EL (cell line): ENCODE measurements around the gene EBNA1BP2.
"Not testable (repeated sequence)": the region's sequence is repeated elsewhere in the genome, so short reads cannot be mapped to it uniquely, and the experiment has no call there.

ENCODE experiments used
- DNase-seq: peaks from one replicate; pipeline ENCODE4 v3.0.0-alpha.2; 2016

The EBNA1BP2 gene

GRCh38 chr1:43171876-43172526, at the start of gene EBNA1BP2, which contains the start of gene CFAP57:
Gene EBNA1BP2, minus strand, starts transcription at chr1:43172290. Its CDS starts 172 bp downstream, at chr1:43172118.
Gene CFAP57, plus strand, starts transcription at chr1:43172330. Its CDS starts 424 bp downstream, at chr1:43172754.
- DNase-seq: peak; percentile 94

DNA sequence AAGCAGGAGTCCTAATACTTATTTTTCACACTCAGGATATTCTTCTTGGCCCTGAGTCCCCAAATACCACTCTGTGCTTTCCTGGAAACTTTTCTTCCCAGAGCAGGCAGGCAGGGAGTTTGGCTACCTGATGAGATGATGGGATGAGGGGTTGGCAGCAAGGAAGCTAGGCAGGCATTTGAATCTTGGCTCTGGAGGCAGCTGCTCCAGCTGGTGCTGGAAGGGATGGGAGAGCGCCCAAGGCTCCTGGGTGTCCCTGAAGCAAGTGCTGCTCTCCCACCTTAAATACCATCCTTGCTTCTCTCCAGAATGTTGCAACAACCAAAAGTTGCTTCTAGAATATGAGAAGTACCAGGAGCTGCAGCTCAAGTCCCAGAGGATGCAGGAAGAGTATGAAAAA, 49.7 kb upstream of the EBNA1BP2 start:
- no peak for DNase-seq

GRCh38 chr1:43220905-43221778, 49.1 kb upstream of the EBNA1BP2 start:
- DNase-seq: no peak

DNA sequence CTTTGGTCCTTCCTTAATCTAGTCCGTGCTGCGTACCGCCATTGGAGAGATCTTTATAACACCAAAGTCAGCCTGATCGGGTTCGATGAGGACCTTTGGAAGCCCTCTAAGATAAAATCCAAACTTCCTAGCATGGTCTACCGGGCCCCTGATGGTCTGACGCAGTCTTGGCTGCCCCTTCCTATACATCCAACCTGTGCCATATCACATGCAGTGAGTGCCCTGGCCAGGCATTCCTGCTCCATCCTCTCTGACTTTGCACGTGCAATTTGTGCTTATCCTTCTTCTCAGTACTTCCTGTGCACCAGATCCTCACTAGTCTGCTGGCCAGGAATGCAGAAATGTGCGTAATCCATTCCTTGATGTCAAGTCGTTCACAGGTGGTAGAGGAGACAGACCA, 45.7 kb upstream of the EBNA1BP2 start:
- DNase-seq: no peak

DNA sequence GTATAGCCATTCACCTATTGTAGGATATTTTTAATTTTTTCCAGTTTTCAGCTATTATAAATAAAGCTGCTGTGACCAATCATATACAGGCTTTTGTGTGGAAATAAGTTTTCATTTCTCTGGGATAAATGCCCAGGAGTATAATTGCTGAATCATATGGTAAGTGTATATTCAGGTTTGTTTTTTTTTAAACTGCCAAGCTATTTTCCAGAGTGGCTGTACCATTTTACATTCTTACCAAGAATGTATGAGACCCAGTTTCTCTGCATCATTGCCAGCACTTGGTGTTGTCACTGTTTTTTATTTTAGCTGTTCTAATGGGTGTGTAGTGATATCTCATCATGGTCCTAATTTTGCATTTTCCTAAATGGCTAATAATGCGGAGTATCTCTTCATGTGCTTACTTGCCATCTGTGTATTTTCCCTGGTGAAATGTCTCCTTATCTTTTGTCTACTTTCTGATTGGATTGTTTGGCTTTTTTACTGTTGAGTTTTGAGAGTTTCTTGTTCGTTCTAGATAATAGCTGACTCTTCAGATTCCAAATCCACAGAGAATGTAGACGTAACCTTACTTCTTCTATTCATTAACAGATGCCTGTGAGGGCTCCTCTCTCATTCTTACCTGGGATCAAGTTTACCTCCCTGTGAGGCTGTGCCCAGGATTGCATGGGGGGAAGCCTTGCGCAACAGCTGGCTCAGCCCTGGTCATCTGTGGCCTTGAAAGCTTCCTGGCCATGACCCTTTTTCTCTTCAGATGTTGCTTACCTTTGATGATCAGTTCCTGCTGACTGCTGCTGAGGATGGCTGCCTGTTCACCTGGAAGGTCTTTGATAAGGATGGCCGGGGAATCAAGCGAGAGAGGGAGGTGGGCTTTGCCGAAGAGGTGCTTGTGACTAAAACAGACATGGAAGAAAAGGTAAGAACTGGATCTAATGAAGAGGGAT, 42.7 kb upstream of the EBNA1BP2 start:
- DNase-seq: no peak

DNA sequence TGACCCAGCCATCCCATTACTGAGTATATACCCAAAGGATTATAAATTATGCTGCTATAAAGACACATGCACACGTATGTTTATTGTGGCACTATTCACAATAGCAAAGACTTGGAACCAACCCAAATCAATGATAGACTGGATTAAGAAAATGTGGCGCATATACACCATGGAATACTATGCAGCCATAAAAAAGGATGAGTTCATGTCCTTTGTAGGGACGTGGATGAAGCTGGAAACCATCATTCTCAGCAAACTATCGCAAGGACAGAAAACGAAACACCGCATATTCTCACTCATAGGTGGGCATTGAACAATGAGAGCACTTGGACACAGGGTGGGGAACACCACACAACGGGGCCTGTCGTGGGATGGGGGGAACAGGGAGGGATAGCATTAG, 36.2 kb upstream of the EBNA1BP2 start:
- not testable (repeated sequence) for DNase-seq

- peak; percentile 94 for DNase-seq
These were observed 35.3 kb upstream of the EBNA1BP2 start for GRCh38 chr1:43207229-43207853.

- DNase-seq: peak; percentile 100
These were observed 34.6 kb upstream of the EBNA1BP2 start for GRCh38 chr1:43206600-43207228.

GRCh38 chr1:43205671-43206070, 33.6 kb upstream of the EBNA1BP2 start:
- DNase-seq: peak; percentile 67

GRCh38 chr1:43204394-43204793, 32.3 kb upstream of the EBNA1BP2 start:
- no peak for DNase-seq

DNA sequence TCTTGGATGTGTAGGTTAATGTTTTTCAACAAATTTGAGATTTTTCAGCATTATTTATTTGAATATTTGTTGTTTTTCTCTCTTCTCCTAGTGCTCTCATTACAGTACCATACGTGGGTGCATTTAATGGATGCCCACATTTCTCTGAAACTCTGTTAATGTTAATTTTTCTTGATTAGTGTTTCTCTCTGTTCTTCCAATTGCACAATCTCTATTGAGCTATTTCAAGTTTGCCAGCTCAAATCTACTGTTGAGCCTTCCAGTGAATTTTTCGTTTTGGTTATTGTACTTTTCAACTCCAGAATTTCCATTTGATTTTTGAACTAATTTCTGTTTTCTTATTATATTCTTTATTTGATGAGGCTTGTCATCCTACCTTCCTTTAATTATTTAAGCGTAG, 31.8 kb upstream of the EBNA1BP2 start:
- DNase-seq: no peak

DNA sequence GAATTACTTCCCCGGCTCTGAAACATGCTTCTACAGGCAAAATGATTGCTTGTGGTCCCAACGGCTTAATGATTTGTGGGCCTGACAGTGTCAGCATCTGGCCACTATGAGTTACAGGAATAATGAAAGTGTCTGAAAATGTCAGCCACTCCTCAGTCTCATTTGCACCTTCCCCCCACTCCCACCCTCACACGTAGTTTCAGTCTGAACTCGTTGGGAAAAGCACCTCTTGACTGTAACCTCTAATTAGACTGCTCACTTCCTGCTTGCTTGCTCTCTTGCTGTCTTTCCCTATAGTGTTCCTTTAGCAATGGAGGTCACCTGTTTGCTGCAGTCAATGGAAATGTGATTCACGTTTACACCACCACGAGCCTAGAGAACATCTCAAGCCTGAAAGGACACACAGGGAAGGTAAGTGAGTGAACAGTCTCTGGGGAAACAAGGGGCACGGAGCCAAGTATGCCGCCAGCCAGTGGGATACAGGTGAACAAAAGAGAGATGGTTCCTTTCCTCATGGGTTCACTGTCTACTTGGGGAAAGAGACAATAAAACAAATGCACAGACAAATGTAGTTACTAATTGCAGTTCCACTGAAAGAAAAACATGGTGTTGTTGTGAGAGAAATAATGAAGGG, 27.1 kb upstream of the EBNA1BP2 start:
- no peak for DNase-seq

DNA sequence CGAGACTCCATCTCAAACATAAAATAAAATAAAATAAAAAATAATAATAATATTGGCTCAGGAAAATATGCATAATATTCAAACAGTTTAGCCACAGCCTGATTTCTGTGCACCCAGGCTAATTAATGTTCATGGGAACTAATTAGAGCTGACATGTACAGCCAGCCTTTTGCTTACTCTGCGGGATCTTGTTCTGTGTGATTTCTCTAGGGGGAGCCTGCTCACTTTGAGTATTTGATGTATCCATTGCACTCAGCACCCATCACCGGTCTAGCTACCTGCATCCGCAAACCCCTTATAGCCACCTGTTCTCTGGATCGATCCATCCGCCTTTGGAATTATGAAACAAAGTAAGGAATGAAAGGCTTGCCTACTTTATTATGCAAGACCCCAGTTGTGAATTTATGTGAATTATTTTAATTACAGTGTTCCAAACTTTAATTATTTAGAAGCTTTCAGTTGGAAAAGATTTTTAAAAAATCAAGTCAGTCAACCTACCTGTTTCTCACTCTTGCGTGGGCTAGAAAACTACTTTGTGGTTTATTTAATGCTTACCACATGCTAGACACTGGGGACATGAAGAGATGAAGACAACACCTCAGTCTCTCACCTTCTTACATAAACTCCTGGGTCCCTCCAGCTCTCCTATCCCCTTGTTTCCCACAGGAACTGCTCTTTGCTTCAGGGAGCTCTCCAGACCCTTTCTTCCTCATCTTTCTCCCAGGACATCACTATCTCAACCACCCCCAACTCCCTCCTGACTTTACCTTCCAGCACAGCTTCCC, 25.4 kb upstream of the EBNA1BP2 start:
- DNase-seq: no peak

DNA sequence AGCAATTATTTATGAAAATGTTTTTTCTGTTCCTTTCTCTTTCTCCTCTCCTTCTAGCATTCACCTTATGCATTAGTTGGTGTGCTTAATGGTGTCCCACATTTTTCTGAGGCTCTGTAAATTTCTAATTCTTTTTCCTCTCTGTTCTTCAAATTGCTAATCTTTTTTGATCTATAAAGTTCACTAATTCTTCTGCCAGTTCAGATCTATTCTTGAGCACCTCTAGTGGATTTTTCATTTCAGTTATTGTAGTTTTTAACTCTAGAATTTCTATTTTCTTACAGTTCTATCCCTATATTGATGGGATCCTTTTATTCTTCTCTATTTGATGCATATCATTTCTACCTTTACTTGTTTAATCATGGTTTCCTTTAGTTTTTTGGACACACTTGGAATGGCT, 22.4 kb upstream of the EBNA1BP2 start:
- DNase-seq: no peak

GRCh38 chr1:43188106-43188505, 16.0 kb upstream of the EBNA1BP2 start:
- no peak for DNase-seq

DNA sequence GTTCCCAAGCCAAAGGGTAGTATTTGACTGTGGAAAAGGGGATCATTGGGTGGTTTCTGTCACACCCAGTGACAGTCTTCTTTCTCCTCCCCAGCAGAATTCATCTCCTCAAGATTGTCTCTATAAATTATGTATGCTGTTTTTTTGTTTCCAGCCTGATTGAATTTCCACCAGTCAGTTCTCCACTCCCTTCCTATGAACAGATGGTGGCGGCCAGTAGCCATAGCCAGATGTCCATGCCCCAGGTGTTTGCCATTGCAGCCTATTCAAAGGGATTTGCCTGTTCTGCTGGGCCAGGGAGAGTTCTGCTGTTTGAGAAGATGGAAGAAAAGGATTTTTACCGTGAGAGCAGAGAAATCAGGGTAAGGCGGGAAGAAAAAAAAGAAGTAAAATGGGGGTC, 12.9 kb upstream of the EBNA1BP2 start:
- DNase-seq: no peak

DNA sequence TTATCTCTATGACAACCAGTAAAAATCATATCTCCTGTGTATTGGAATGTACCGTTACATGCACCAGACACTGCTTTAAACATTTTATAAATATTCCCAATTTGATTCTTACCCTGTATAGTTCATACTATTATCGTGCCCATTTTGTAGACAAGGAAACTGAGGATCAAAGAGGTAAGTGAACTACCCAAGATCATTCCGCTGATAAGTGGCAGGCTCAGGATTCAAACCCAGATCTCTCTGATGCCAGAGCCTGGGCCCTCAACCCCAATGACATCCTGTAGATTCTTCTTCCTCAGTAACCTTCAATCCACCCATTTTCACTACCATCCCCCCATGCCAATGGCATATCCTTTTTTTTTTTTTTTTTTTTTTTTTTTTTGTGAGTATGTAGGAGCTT, 12.3 kb upstream of the EBNA1BP2 start:
- DNase-seq: no peak

- DNase-seq: no peak
These were observed 5.6 kb upstream of the EBNA1BP2 start for GRCh38 chr1:43177691-43178090.

DNA sequence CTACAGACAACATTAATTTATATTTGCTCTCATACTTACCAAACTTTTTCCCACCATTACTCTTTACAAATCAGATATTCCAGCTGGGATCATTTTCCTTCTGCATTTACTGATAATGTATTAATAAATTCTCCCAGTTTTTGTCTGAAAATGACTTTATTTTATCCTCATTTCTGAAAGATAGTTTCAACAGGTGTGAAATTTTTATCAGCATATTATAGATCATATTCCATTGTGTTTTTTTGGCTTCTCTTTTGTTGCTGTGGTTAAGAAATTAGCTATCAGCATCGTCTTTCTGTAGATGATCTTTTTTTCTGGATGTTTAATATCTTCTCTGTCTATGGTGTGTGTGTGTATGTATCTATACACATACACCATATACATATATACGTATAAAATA, 2.8 kb upstream of the EBNA1BP2 start:
- no peak for DNase-seq

DNA sequence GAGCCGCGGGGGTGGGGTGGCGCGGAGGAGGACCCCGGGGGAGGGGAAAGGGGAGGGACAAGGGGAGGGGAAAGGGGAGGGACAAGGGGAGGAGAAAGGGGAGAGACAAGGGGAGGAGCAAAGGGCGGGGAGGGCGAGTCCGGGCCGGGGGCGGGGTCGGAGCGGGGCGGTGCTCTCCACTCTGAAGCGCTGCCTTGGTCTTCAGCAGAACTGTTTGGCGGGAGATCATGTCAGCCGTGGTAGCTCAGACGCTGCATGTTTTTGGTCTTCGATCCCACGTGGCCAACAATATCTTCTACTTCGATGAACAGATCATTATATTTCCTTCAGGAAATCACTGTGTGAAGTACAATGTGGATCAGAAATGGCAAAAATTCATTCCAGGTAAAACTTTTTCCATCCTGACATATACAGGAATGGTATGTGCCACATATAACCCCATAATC, 460 bp upstream of the EBNA1BP2 start:
- peak; percentile 89 for DNase-seq
